ENCODE measurements around the gene LMBR1.

LMBR1 gene

GRCh38 chr7:156791241-156791640, 101.7 kb downstream of the LMBR1 start:
- DNase-seq: no peak

GRCh38 chr7:156790264-156790663, 102.7 kb downstream of the LMBR1 start:
- DNase-seq: no peak

GRCh38 chr7:156785998-156786543, 106.9 kb downstream of the LMBR1 start:
- no peak for DNase-seq

GRCh38 chr7:156783864-156784263, 109.1 kb downstream of the LMBR1 start:
- DNase-seq: no peak

- DNase-seq: no peak
Observed at GRCh38 chr7:156781972-156782371, 111.0 kb downstream of the LMBR1 start.

GRCh38 chr7:156780724-156781455, 112.1 kb downstream of the LMBR1 start:
- no peak for DNase-seq

- no peak for DNase-seq
Observed at GRCh38 chr7:156778668-156779067, 114.3 kb downstream of the LMBR1 start.

GRCh38 chr7:156778201-156778600, 114.8 kb downstream of the LMBR1 start:
- DNase-seq: no peak

GRCh38 chr7:156777364-156778069, 115.5 kb downstream of the LMBR1 start:
- DNase-seq: no peak

- no peak for DNase-seq
Observed at GRCh38 chr7:156776527-156776926, 116.5 kb downstream of the LMBR1 start.

GRCh38 chr7:156773966-156774365, 119.0 kb downstream of the LMBR1 start:
- no peak for DNase-seq

GRCh38 chr7:156772725-156773124, 120.3 kb downstream of the LMBR1 start:
- DNase-seq: no peak

- peak; percentile 25 for DNase-seq
Observed at GRCh38 chr7:156768698-156769472, 124.1 kb downstream of the LMBR1 start.

- no peak for DNase-seq
Observed at GRCh38 chr7:156766666-156767065, 126.3 kb downstream of the LMBR1 start.

GRCh38 chr7:156765901-156766656, 126.9 kb downstream of the LMBR1 start:
- DNase-seq: no peak

- DNase-seq: no peak
Observed at GRCh38 chr7:156764766-156765165, 128.2 kb downstream of the LMBR1 start.

- DNase-seq: no peak
Observed at GRCh38 chr7:156764016-156764669, 128.8 kb downstream of the LMBR1 start.

GRCh38 chr7:156759579-156760202, 133.3 kb downstream of the LMBR1 start:
- no peak for DNase-seq

- DNase-seq: no peak
Observed at GRCh38 chr7:156759143-156759542, 133.8 kb downstream of the LMBR1 start.

GRCh38 chr7:156754201-156754600, 138.8 kb downstream of the LMBR1 start:
- DNase-seq: no peak

- DNase-seq: no peak
Observed at GRCh38 chr7:156753630-156754029, 139.4 kb downstream of the LMBR1 start.

GRCh38 chr7:156753229-156753560, 139.8 kb downstream of the LMBR1 start:
- no peak for DNase-seq
